Measurements from ENCODE around the gene ANO4.

ANO4 gene

DNA sequence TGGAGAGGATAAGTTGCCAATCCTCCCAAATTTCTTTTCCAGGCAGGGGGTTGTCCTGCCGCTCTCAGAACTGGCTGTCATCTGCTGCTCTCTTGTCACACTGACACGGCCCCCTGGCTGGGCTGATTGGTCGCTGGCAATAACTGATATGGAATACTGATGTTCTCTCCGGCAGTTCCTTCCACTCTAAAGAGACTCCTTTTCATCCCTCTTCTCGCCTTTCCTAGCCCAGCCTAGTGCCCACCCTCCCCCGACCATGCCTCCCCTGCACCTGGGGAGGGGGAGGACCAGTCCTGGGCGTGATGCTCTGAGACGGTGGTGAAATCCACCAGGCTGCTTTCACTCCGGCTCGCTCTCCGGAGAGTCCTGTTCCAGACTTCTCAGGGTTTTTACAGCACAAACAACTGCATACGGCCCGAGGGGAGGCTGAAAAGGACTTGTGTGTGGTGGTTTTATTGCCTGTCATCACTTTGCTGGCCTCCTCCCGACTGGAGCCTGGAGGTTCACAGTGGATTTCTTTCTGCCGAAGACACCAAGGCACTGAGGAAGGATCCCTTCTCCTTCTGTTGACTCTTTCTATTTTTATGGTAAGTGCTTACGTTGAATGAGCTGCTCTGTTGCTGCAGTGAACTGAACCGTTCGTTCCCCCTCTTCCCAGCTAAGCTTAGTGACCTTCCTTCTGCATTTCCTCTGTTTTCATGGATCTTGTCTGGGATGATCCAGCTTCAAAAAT is at the start of gene ANO4:
TSS of gene ANO4 (plus strand) at position 336 of the 733 bp plus-strand sequence. CDS start 107,010 bp downstream, outside the sequence.
- no peak for DNase-seq

DNA sequence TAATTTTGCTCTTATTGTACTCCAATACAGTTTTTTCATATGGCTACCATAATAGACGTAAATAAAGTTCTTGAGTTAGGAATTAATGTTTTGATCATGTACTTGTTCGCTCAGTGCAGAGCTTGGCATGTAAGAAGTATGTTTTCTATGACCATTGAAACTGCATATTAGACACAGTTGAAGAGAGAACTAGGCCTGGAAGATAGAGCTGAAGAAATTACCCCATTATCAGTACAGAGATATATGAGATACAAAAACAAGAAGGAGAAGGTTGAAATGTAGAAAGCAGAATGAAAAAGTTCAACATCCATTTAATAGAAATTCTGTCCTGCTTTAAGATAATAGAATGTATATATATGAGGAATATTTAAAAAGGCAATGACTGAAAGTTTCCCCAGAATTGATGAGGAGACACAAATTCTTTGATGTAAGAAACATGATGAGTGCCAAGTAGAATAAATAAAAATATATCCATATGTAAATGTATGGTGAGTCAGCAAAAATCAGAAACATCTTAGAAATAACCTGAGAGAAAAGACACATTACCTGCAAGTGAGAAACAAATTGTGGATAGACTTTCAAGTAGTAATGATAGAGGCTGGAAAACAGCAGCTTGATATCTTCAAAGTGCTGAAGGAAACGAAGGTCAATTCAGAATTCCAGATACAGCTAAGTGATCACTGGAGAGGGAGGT is 49.1 kb upstream of the ANO4 start:
- no peak for DNase-seq

DNA sequence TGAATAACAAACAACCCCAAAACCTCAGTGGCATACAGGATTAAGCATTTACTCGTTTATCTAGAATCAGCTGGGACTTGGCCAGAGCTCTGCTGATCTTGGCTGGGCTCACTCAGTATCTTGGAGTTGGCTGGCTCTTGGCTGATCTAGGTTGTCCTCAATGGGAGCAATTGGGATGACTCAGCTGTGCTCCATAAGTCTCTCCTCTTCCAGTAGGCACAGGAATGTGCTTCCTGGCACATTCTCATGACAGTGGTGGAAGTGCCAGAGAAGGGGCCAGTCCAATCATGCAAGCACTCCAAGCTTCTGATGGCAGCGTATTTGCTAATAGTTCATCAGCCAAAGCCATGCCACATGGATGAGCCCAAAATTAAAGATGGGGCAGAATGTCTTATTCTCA is 41.7 kb upstream of the ANO4 start:
- no peak for DNase-seq

DNA sequence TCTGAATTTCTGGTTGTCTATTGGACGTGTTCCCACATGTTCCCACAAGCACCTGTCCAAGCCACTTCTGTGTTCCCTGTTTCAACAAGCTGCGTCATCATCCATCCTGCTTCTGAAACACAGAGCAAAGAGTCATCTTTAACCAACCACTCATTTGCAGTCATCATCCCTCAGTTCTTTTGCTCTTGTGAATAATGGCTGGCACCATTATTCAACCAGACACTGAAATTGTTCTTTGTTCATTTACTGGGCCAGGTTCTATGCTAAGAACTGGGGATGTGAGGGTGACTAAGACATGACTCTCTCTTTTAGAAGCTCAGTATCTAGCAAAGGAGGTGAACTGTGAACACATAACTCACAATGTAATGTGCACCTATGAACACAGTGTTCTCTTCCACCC is 40.7 kb upstream of the ANO4 start:
- no peak for DNase-seq

DNA sequence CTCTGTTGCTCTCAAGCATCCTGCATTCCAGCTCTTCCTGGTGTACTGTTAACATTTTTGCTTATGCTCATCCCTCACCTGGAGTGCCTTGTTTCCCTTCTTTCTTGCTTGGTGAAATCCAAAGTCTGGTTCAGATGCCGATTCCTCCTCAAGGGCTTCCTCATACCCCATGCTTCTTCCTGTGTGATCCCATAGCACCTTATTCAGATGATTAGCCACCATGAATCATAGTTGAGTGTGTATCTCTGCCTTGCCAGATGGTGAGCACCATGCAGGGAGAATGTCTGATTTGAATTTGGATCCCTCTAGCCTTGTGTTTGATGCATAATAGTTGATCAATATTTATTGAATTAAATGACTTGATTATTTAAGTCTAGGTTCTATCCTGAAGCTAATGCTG is 39.4 kb upstream of the ANO4 start:
- no peak for DNase-seq

DNA sequence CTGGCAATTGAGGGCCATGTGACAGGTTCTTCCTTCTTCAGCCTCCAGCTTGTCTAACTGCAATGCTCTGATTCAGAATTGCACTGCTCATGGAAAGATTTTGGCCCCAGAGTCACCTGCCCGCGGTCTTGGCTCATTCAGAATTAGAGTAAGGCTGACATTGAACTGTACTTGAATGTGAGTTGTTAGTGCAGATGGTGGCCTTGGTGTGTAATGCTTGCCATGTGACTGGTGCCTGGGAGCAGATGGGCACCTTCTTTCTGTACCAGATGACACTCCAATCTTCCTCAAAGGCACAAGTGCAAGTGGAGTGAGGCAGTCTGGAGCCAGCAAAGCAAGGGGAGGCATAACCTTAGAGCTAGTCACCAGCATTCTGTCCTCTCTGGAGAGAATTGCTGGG is 36.5 kb upstream of the ANO4 start:
- DNase-seq = no peak

DNA sequence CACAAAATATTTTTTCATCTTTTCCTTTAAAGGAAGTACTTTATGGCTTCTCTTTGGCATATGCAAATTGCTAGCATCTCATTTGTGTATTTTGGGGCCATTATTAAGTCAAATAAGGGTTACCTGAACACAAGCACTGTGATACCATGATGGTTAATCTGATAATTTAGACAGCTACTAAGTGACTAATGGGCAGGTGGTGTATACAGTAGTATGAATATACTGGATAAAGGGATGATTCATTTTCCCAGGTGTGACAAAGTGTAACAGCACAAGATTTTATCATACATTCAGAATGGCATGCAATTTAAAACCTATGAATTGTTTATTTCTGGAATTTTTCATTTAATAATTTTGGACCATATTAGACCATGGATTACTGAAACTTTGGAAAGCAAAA is 27.2 kb upstream of the ANO4 start:
- no peak for DNase-seq

DNA sequence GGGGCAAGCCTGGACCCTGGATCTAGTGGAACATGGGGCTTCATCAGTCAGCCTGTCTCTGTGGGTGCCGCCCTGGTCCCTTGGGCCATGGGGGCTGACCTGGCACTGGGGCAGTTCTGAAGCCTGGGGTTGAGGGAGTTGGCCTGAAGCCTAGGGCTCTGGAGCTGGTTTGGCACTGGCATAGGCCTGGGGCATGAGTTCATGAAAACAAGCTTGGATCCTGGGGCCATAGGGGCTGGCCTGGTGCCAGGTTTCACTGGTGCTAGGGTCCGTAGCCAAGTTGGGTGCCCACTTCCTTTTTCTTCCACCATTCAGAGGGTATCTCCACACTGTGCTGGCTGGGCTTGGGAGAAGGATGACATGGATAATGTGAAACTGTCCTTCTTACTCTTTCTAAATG is 26.6 kb upstream of the ANO4 start:
- no peak for DNase-seq

DNA sequence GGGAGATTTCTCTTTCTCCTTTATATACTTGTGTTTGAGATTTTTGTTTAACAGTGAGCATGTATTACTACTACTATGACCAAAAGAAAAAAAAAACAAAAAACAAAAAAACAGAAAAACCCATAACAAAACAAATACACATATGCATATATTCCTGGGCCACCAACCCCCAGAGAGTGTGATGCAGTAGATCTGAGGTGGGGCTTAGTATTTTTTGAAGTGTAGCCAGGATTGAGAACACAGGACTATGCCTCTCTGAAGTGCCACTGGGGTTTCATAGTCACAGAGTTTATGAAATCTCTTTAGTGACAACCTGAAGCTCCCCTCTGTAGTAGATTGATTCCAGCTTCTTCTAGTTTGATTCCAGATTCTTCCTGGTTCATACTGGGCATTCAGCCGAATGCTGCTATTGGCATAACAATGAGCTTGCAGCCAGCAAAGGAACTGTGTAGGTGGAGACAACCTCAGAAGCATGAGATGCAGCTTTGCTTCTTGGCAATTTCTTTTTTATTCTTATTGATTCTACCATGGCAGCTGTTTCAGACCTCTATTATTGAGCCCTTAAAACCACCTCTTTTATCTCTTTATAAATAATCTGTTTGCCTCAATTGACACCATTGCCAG is 15.5 kb upstream of the ANO4 start:
- no peak for DNase-seq

DNA sequence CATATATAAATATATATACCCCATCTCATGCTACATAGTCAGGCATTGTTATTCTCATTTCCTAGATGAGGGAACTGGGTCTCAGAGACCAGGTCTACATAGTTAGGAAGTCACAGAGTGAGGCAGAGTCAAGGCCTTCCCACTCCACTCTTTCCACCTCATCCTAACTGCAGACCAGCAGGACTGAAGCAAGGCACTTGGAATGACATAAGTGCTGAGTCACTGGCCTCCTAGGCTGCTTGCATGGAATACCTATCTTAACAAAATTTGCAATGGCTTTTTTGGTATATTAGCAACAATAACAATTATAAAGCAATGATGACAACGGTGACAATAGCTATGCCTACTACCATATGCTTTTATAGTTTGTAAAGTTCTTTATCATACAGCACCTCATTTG is 5.4 kb upstream of the ANO4 start:
- DNase-seq = no peak

DNA sequence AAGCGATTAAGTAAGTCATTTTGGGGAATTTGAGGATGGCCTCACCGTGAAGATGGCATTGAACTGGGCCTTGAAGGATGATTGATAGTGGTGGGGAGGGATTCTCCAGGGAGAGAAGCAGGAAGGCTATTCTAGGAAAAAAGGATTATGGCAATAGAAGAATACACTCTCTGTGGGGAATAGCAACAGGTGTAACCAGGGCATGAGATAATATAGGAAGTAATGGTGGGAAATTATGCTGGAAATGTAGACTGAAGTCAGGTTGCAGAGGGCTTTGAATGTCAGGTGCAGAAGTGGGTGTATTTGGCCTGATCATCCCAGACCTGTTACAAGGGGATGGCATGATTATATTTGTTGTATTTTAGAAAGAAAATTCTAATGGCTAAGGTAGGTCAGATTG is 4.6 kb upstream of the ANO4 start:
- no peak for DNase-seq

DNA sequence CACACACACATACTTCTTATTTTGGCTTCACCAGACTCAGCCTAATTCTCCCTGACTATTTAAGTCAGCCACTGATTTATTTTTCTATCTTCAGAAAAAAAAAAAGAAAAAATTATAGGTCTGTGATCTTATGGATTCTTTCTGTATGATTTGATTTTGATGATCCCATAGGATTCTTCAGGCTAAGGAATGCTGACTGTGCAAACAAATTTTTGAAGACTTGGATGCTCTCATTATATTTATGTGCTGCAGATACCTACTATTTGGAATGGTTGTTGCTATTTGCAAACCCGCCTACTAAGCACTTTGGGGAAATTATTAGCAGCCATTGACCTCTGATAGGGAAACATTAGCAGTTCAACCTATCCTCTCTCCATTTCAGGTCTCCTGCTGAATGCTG is 4.0 kb upstream of the ANO4 start:
- DNase-seq = no peak

DNA sequence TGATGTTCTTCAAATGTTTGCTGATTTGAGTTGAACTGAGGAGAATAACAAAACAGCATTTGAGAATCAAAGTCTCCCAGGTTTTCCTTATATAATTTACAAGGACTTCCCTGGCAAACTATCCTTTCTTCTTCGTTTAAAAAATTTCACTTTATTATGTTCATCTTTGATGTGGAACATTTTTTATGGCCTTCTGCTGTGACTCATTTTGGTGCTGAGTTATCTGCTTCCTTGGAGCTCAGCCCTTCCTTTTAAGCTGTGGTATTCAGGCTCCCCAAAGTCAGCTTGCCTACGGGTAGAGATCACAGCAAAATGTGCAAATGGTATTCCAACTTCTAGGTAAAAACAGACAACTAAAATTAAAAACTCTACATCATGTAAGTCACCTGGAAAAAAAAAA is 1.4 kb upstream of the ANO4 start:
- DNase-seq = no peak

DNA sequence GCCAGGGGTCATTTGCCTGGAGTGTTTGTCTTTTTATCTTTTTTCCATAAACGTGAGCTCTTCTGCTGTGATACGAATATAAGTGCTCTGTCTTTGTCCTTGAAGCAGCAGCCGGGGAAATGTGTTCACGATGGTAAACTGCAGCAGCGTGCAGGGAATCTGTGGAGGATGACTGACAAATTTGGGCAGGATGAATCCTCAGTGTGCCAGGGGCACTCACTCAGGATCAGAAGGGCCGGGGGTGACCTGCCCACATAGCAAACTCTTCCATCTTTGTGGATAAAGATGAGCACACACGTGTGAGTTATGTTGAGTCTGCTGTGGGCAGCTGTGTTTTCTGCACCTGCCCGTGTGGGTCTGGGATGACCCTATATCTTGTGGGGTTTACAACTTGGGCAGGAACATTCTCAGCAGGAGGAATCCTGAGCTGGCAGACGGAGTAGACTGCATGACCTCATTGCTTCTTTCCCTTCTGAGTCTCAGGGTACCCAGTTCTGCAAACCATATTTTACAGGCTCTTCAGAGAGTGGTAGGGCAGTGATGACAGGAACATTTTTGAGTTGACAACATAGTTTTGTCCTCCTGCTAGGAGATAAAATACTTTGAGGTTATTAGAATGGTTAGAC is 711 bp downstream of the ANO4 start:
- DNase-seq = no peak

DNA sequence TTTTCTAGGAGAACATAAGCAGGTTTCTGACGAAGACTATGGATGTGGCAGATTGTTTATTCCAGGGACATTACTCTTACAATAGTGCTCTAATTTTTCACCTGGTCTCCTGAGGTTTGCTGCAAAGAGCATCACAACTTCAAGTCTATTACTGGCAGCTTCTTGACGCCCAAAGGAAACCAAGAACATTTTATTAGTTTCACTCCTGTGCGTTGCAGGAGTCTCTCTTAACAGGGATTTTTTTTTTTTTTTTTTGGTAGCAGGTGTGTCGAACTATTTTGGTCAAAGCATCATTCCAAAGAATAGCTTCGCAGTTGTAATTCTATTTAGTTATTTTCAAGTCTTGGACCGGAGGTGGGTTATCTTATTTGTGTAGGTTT is 1.2 kb downstream of the ANO4 start:
- DNase-seq = no peak

DNA sequence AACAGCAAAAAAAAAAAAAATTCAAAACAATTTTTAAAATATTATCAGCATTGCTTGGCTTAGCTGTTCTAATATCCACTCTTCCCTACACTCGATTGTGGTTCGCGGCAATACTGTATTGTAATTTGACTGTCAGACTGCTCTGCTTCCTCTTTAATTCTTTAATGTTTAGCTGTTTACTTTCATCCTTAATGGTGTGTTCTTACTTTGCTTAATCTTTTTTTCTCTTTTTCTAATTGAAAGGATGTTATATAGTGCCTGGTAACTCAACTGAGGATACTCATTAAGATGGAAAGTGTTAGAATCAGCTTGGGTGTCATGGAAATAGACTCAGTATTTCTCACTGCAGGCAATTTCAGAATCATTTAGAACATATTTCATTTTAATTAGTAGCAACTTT is 2.0 kb downstream of the ANO4 start:
- no peak for DNase-seq

DNA sequence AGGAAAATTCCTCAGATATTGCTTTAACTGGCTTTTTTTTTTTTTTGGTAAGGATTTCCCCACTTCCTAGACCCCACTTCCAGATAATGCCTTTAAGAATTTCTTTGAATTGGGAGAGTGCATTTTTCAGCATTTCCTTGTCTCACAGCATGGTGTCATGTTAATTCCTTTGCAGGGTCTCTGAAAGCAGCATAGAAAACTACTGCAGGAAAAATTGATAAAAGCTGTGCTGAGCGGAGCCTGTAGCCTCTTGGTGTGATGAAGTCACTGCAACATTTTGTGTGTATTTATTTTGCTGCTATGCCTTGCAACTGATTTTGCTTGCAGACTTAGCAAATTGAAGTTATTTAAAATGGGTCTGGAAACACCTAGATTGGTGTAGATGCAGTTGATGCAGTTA is 2.7 kb downstream of the ANO4 start:
- no peak for DNase-seq

DNA sequence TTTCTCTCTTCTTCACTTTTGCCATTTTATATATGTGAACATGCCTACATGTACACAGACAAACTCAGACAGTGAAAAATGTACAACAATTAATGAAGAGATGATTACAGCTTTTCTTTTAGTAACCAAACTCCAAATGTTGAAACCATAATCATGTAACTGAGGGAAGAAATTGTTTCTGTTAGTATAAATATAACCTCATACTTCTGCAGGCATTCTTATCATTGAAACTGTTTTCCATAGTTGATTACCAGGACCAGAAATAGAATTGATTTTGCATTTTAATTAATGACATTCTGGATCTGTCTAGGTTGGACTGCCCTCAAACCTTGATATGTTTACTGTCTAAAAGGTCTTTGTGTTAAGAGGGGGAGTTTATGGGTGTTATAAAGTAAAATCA is 3.2 kb downstream of the ANO4 start:
- DNase-seq = no peak

DNA sequence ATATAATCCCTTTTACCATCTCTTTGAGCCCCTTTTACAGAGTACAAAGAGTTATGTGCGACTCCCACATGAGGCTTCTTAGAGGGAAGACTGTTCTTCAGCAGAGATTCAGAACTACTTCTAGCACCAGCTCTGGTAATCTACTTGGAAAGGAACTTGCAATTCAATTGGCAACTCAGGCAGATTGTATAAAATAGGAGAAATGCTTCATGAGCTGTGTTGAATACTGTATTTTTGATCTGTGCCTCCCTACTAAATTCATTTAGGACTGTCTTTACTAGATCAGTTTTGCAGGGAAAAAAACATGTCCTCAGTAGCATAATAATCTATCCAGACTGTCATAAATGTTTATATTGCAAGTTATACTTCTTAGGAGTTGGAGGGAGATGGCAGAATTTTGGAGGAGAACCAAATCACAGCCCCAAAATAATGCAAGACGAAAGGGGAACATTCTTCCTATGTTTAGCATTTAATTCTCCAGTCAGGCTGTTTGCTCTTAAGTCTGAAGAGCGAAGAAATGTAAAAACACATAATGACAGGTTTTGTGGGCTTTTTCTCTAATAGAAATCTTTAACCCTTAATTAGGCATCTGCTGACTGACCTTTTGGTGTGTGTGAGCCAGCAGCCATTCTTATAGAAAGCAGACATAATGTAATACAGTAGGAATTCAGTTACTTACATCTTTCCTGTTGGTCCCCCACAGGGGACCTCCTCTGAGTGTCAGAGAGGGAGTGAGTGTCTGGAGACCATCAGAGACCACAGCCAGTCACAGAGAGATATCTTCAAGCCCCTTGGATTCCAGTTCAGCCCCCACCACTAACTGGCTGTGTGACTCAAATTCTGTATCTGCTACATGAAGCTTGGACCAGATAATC is 3.9 kb downstream of the ANO4 start:
- no peak for DNase-seq

DNA sequence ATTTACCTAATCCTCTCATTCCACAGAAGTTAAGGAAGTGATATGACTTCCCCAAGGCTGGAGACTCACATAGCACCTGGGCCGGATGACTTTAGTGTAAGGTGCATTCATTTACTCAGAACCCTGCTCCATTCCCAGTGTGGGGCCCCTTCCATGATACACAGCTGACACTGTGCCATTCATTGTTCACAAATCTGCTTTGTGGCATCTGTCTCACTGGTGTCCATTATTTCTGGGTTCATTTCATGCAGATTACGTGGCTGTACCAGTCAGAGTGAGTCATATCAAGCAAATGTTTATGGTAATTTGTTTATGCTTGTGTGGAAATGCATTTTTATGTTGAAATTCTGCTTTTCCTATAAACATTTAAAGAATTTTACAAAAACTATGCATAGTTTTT is 5.2 kb downstream of the ANO4 start:
- DNase-seq = no peak

DNA sequence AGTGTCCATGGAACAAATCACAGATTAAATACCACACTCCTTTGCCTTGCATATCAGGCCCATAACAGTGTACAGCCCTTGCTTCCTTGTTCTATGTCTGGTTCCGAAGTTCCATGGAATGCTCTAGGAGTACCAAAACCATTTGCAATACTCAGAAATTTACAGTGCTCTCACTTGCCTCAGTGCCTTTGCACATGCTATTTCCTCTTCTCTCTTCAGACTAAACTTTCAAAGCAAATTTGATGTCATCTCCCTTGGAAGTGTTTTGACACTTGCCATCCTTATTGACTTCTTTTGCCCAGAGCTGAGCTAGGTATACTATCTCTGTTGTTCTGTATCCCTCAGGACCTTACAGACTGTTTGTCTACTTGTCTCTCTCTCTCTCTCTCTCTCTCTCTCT is 6.1 kb downstream of the ANO4 start:
- no peak for DNase-seq

DNA sequence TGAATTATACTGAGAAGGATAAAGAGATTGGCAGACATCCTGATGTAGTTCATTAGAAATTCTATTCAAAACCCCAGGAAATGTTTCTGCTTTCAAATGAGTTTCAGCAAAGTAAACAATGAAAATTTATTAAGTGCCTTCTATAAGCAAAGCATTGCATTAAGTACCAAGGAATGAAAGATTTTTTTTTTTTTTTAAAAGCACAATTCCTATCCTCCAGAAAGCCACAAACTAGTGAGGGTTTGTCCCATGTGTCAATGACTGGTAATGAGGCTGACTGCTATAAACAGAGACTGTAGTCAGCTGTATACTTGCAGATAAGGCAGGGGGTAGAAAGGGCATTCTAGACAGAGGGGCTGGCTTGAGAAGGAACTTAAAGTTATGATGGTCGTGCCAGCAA is 6.7 kb downstream of the ANO4 start:
- DNase-seq = no peak

DNA sequence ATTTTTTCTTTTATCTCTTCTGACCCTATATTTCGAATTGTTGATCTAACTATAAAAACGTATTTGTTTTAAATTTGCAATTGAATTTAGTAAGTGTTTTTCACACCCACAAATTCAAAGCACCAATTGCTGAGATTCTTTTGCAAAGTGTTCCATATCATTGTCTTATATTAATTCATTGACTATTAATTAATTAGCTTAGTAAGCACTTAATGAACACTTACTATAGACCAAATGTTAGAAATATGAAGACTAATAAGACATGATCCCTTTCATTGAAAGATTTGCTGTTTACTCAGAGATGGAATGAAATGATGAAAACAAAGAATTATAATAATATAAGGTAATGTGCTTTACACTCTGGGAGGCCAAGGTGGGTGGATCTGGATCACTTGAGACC is 14.2 kb downstream of the ANO4 start:
- DNase-seq = no peak

Data from stimulated activated CD4-positive, alpha-beta T cell treated with anti-CD3 and anti-CD28 coated beads, Interleukin-15, amount 100 ng/mL, for 24 hours (primary cell).